Measurements from ENCODE around the gene SNCB. TPM values are rescaled to one million over a fixed set of nuclear protein-coding genes. Genes with fewer than 3 reads are reported as not detected.

Gene SNCB
- total RNA-seq, 1 experiment from 2014 or later: 1.7 TPM

GRCh38 chr5:176629317-176629852 is 949 bp downstream of the SNCB start:
- DNase-seq (ENCODE audit: low spot score): no peak

GRCh38 chr5:176628406-176629228 is 1.7 kb downstream of the SNCB start:
- DNase-seq (ENCODE audit: low spot score): peak; percentile 76
- in situ Hi-C loops (cut with HindIII; ENCODE audit: low sequenced_read_pairs): no loop called here

More at GRCh38 chr5:176629317-176629852, 949 bp downstream of the SNCB start:
- in situ Hi-C loops (cut with HindIII; ENCODE audit: low sequenced_read_pairs): no loop called here

DNA sequence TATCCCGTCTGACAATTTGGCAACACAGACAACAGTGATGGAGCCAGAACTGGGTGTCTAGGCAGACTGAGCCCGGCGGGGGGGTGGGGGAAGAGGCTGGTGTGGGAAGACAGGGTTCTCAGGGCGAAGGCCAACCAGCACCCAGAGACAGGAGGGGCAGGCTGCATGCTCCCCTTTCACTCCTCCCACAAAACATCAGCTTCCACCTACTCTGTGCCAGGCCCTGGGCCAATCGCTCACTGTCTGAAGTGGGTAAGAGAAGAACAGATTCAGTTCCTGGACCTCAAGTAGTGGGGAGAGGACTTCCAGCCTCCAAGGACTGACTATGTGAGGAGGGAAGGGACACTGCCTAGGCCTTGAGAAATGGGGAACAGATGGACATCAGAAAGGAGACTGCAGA is 2.8 kb downstream of the SNCB start:
- in situ Hi-C loops (cut with HindIII; ENCODE audit: low sequenced_read_pairs): no loop called here
- DNase-seq (ENCODE audit: low spot score): no peak

- in situ Hi-C loops (cut with HindIII; ENCODE audit: low sequenced_read_pairs): no loop called here
- no peak for DNase-seq (ENCODE audit: low spot score)
Observed at GRCh38 chr5:176626876-176627236, 3.5 kb downstream of the SNCB start.

DNA sequence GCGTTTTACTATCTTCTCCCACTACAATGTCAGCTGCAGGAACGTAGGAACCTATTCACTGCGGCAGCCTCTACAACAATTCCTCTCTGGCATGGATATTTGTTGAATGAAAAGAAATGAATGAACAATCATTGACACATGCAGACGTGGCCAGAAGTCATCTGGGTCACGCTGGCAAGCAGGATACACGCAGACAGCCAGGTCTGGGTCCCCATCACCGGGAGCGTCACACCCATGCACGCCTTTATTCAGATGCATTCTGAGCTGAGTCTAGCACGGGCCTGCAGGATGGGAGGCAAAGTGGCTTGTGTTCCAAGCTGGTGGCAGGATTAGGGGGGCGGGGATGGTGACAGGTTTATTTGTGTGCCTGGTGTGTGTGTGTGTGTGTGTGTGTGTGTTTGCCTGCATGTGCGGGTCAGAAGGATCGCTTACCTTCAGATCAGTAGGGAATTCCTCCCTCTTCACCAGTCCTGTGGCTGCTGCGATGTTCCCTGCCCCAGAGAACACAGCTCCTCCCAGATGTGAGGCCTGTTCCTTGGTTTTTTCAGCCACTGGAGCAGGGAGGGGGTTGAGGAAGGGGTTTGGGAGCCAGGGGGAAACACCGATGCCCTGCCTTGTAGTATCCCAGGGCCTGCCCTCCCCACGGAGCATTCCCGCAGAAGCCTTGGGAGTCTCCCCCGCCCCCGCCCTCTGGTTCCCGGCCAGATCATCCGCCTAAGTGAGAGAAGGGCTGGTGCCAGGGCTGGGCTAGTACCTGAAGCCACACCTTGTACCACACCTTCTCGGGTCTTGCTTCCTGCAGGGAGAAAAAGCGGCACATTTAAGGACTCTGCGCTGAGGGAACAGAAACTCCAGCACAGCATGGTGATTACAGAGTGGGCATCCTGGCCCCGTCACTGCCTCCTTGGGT is 4.1 kb downstream of the SNCB start:
- in situ Hi-C loops (cut with HindIII; ENCODE audit: low sequenced_read_pairs): no loop called here
- no peak for DNase-seq (ENCODE audit: low spot score)

- in situ Hi-C loops (cut with HindIII; ENCODE audit: low sequenced_read_pairs): no loop called here
- DNase-seq (ENCODE audit: low spot score): no peak
Observed at GRCh38 chr5:176625512-176625911, 4.8 kb downstream of the SNCB start.

GRCh38 chr5:176624938-176625337 is 5.4 kb downstream of the SNCB start:
- DNase-seq (ENCODE audit: low spot score): no peak
- in situ Hi-C loops (cut with HindIII; ENCODE audit: low sequenced_read_pairs): no loop called here

DNA sequence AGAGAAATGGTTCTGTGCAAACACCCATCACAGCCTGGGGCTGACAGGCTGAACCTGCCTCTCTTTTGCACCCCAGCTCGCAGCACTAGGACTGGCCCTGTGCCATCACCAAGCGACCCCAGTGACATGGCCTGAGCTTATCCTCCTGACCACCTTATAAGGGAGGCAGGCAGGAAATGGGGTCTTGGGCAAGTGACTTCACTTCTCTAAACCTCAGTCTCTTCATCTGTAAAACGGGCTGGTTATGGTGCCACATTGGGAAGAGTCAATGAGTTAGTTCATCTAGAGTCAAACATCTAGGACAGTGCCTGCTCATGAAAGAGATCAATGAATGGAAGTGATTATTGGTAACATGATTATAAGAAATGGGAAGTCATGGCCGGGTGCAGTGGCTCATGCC is 6.2 kb downstream of the SNCB start:
- in situ Hi-C loops (cut with HindIII; ENCODE audit: low sequenced_read_pairs): no loop called here
- no peak for DNase-seq (ENCODE audit: low spot score)

GRCh38 chr5:176621661-176622079 is 8.7 kb downstream of the SNCB start:
- in situ Hi-C loops (cut with HindIII; ENCODE audit: low sequenced_read_pairs): no loop called here
- peak; percentile 80 for DNase-seq (ENCODE audit: low spot score)

DNA sequence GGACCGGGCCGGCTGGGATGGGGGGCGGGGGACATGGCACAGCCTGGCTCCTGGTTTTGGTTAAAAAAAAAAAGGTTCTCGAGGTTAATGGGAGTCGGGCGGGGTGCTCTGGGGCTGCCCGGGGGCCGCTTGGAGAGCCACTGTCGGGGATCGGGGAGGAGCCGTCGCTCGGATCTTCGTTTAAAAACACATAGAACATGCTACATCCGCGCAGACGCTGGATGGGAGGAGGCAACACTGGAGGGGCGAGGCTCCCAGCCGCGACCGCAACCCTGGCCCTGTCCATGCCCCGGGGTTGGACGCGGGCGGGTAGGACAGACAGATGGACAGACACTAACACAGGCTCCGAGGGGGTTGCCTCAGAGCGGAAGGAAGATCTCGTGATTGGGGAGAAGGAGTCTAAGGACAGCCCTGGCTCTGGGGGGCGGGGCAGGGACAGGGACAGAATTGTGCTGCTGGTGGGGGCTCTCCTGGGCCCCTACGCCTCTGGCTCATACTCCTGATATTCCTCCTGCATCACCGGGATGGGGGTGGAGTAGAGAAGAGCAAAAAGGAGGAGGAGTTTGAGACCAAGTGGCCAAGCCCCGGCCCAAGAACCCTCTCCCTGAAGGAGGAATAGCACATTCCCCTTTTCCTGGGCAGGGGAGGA is 9.9 kb downstream of the SNCB start:
- DNase-seq (ENCODE audit: low spot score): no peak
- in situ Hi-C loops (cut with HindIII; ENCODE audit: low sequenced_read_pairs): no loop called here

GRCh38 chr5:176619569-176620332 is 10.6 kb downstream of the SNCB start:
- in situ Hi-C loops (cut with HindIII; ENCODE audit: low sequenced_read_pairs): no loop called here
- DNase-seq (ENCODE audit: low spot score): no peak

GRCh38 chr5:176619203-176619568 is 11.1 kb downstream of the SNCB start:
- peak; percentile 92 for DNase-seq (ENCODE audit: low spot score)
- in situ Hi-C loops (cut with HindIII; ENCODE audit: low sequenced_read_pairs): no loop called here

GRCh38 chr5:176618783-176619182 is 11.6 kb downstream of the SNCB start:
- no peak for DNase-seq (ENCODE audit: low spot score)
- in situ Hi-C loops (cut with HindIII; ENCODE audit: low sequenced_read_pairs): no loop called here

DNA sequence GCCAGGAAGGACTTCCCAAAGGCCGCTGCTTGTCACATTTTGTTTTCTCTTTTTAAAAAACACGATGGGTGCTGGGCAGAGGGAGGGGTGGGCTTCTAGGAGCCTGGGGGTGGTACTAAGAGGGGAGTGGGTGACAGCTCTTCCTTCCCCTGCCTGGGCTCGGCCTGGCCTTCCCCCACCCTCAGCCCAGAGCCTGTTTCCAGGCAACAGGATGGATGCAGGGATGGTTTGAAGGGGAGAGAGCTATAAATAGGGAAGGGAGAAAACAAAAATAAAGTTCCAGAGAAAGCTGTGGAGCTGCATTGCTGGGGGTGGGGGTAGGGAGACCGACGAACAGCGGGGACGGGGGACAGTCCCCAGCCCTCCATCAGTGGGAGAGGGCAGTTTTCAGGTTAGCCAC is 13.8 kb downstream of the SNCB start:
- DNase-seq (ENCODE audit: low spot score): no peak
- in situ Hi-C loops (cut with HindIII; ENCODE audit: low sequenced_read_pairs): no loop called here

DNA sequence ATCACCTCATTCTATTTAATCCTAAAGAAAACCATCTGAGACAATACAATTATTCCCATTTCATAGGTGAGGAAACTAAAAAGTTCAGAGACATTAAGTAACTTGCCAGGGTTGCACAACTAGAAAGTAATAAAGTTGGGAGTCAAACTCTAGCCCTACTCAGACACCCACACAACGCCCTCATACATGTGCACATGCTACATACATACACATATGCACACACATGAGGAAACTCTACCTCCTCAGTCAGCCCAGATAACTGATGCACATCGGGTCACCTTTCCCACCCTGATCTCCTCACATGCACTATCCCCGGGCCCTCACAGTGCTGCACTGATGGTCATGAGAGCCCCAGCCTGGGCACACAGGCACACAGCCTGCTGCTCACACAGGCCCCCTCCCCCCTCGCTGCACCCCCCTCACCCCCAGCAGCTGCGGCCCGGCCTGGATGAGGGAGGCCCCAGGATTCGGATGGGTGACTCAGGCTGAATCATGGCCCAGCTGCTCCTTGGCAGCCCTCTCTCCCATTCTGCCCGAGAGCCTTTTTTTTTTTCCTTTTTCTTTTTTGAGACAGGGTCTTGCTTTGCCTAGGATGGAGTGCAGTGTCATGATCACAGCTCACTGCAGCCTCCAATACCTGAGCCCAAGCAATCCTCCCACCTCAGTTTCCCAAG is 15.4 kb downstream of the SNCB start:
- in situ Hi-C loops (cut with HindIII; ENCODE audit: low sequenced_read_pairs): no loop called here
- no peak for DNase-seq (ENCODE audit: low spot score)

GRCh38 chr5:176612855-176613254 is 17.5 kb downstream of the SNCB start:
- in situ Hi-C loops (cut with HindIII; ENCODE audit: low sequenced_read_pairs): no loop called here
- no peak for DNase-seq (ENCODE audit: low spot score)

- in situ Hi-C loops (cut with HindIII; ENCODE audit: low sequenced_read_pairs): no loop called here
Observed at GRCh38 chr5:176612008-176612407, 18.3 kb downstream of the SNCB start.

GRCh38 chr5:176611435-176611834 is 18.9 kb downstream of the SNCB start:
- DNase-seq (ENCODE audit: low spot score): peak; percentile 50
- in situ Hi-C loops (cut with HindIII; ENCODE audit: low sequenced_read_pairs): no loop called here

More at GRCh38 chr5:176612008-176612407, 18.3 kb downstream of the SNCB start:
- no peak for DNase-seq (ENCODE audit: low spot score)

Measured in G401 (cell line).